Progenitor cell of endocrine pancreas (in vitro differentiated cells): ENCODE measurements around the gene ATXN1. TPM values are rescaled to one million over a fixed set of nuclear protein-coding genes. Genes with fewer than 3 reads are reported as not detected.

Source experiments
- DNase-seq: peaks from one replicate; pipeline ENCODE4 v3.0.0; 2021; ENCODE audit warnings: low spot score; ENCODE audit not compliant: unreplicated experiment
- H3K27ac Mint-ChIP-seq: 2 replicates; pipeline ENCODE4 v1.8.0; 2021; ENCODE audit warnings: mild to moderate bottlenecking, moderate library complexity, mixed read lengths
- H3K27me3 Mint-ChIP-seq: 2 replicates; pipeline ENCODE4 v1.8.0; 2021; ENCODE audit warnings: mixed read lengths
- H3K36me3 Mint-ChIP-seq: 2 replicates; pipeline ENCODE4 v1.8.0; 2022; ENCODE audit warnings: mixed read lengths; ENCODE audit not compliant: insufficient read depth
- H3K4me1 Mint-ChIP-seq: 2 replicates; pipeline ENCODE4 v1.8.0; 2021; ENCODE audit warnings: low read depth, mixed read lengths
- H3K4me3 Mint-ChIP-seq: 2 replicates; pipeline ENCODE4 v1.8.0; 2021; ENCODE audit warnings: low read depth, mild to moderate bottlenecking, moderate library complexity, mixed read lengths
- H3K9me3 Mint-ChIP-seq: 2 replicates; pipeline ENCODE4 v1.8.0; 2021; ENCODE audit warnings: low read depth, mixed read lengths
- CTCF ChIP-seq: fragments of 200-600 bp; sonication (generic); IDR thresholded peaks from one replicate; pipeline ENCODE4 v1.5.0; 2021; ENCODE audit warnings: antibody characterized with exemption, mild to moderate bottlenecking; ENCODE audit not compliant: unreplicated experiment
- total RNA-seq: library from RNA; stranded (reverse); gene quantifications from 2 replicates; pipeline ENCODE4 v1.2.1, GENCODE V29; 2021

The ATXN1 gene
- total RNA-seq, 1 donor from 2014 or later: 35.8 TPM

GRCh38 chr6:16670183-16670582, 91.1 kb downstream of the ATXN1 start:
- H3K36me3 Mint-ChIP-seq: peaks cover 6% of the 10 kb centered on the region
- H3K4me3 Mint-ChIP-seq: no peak overlapping the region
- peaks cover 2% of the 10 kb centered on the region for H3K9me3 Mint-ChIP-seq
- DNase-seq: no peak
- TF ChIP-seq CTCF: no peak
- peaks cover 30% of the 10 kb centered on the region for H3K4me1 Mint-ChIP-seq
- no peaks in the 10 kb centered on the region for H3K27me3 Mint-ChIP-seq
- H3K27ac Mint-ChIP-seq: no peak overlapping the region

GRCh38 chr6:16669227-16669626, 92.0 kb downstream of the ATXN1 start:
- H3K36me3 Mint-ChIP-seq: peaks cover 7% of the 10 kb centered on the region
- no peak for TF ChIP-seq CTCF
- H3K27ac Mint-ChIP-seq: no peak overlapping the region
- peaks cover 2% of the 10 kb centered on the region for H3K9me3 Mint-ChIP-seq
- peaks cover 25% of the 10 kb centered on the region for H3K4me1 Mint-ChIP-seq
- H3K27me3 Mint-ChIP-seq: no peaks in the 10 kb centered on the region
- H3K4me3 Mint-ChIP-seq: no peak overlapping the region
- no peak for DNase-seq

GRCh38 chr6:16667509-16667908, 93.8 kb downstream of the ATXN1 start:
- Mint-ChIP-seq H3K36me3 (peaks cover 8% of the 10 kb centered on the region), H3K27ac (no peak overlapping the region), H3K9me3 (peaks cover 2% of the 10 kb centered on the region), H3K27me3 (no peaks in the 10 kb centered on the region), H3K4me1 (peaks cover 17% of the 10 kb centered on the region), H3K4me3 (no peak overlapping the region)
- TF ChIP-seq CTCF: no peak
- no peak for DNase-seq

GRCh38 chr6:16665992-16666391, 95.3 kb downstream of the ATXN1 start:
- no peak for TF ChIP-seq CTCF
- no peaks in the 10 kb centered on the region for H3K9me3 Mint-ChIP-seq
- H3K4me3 Mint-ChIP-seq: no peak overlapping the region
- no peaks in the 10 kb centered on the region for H3K27me3 Mint-ChIP-seq
- DNase-seq: no peak
- no peak overlapping the region for H3K27ac Mint-ChIP-seq
- peaks cover 13% of the 10 kb centered on the region for H3K36me3 Mint-ChIP-seq
- peaks cover 6% of the 10 kb centered on the region for H3K4me1 Mint-ChIP-seq

GRCh38 chr6:16665182-16665581, 96.1 kb downstream of the ATXN1 start:
- Mint-ChIP-seq H3K36me3 (peaks cover 13% of the 10 kb centered on the region), H3K9me3 (no peaks in the 10 kb centered on the region), H3K27ac (no peak overlapping the region), H3K4me3 (no peak overlapping the region), H3K4me1 (peaks cover 6% of the 10 kb centered on the region), H3K27me3 (no peaks in the 10 kb centered on the region)
- no peak for DNase-seq
- TF ChIP-seq CTCF: no peak
